ENCODE data around the gene BHLHA9. TPM values are rescaled to one million over a fixed set of nuclear protein-coding genes. Genes with fewer than 3 reads are reported as not detected.

BHLHA9 gene
- total and polyA plus RNA-seq, 4 experiments from 2014 or later: not detected

GRCh38 chr17:1251866-1252608 lies 18.2 kb upstream of the BHLHA9 start:
- no peaks in the 10 kb centered on the region for H3K36me3 ChIP-seq (ENCODE audit: insufficient read depth, low read length)
- Mint-ChIP-seq H3K4me3 (no peak overlapping the region), H3K4me1 (peaks cover 0 to 18% (median 8%) of the 10 kb centered on the region in 4 donors), H3K36me3 (no peaks in the 10 kb centered on the region), H3K27ac (peak overlapping the region in 1 of 7 donors; percentile 19), H3K9me3 (peaks cover 0 to 3% (median 0%) of the 10 kb centered on the region in 8 donors), H3K27me3 (peaks cover 3 to 5% of the 10 kb centered on the region in 2 donors)
- no peaks in the 10 kb centered on the region for H3K27me3 ChIP-seq (ENCODE audit: insufficient read depth, low read length)
- CTCF ChIA-PET (ENCODE audit: partially characterized antibody): no interaction called here
- intact Hi-C loops (cut with micrococcal nuclease): loop anchor here (1.0 kb wide), 1 partner anchor 10 kb away; no protein-coding TSS in a partner anchor
- no peak overlapping the region for H3K4me3 ChIP-seq (ENCODE audit: low read length in 2 of 2)
- H3K9me3 ChIP-seq (ENCODE audit: control insufficient read depth in 1 of 2, low read length in 2 of 2): no peaks in the 10 kb centered on the region
- no peak overlapping the region for H3K27ac ChIP-seq (ENCODE audit: low read depth, low read length)
- H3K4me1 ChIP-seq (ENCODE audit: insufficient read depth, low read length): peaks cover 12% of the 10 kb centered on the region
- no peak for DNase-seq
- POLR2A ChIA-PET (ENCODE audit: partially characterized antibody): no interaction called here

- Histone ChIP-seq H3K36me3 (ENCODE audit: insufficient read depth, low read length) (no peaks in the 10 kb centered on the region), H3K9me3 (ENCODE audit: control insufficient read depth in 1 of 2, low read length in 2 of 2) (no peaks in the 10 kb centered on the region), H3K27me3 (ENCODE audit: insufficient read depth, low read length) (no peaks in the 10 kb centered on the region), H3K4me3 (ENCODE audit: low read length in 2 of 2) (no peak overlapping the region), H3K4me1 (ENCODE audit: insufficient read depth, low read length) (peaks cover 30% of the 10 kb centered on the region), H3K27ac (ENCODE audit: low read depth, low read length) (no peak overlapping the region)
- POLR2A ChIA-PET (ENCODE audit: partially characterized antibody): no interaction called here
- CTCF ChIA-PET (ENCODE audit: partially characterized antibody): interaction anchor here (0.7 to 1.3 kb wide), 2 partner anchors 78 to 91 kb away, joined by 3 to 4 read pairs; no protein-coding TSS in a partner anchor
- H3K27me3 Mint-ChIP-seq: peaks cover 3 to 4% of the 10 kb centered on the region in 2 donors
- no peaks in the 10 kb centered on the region for H3K36me3 Mint-ChIP-seq
- H3K4me3 Mint-ChIP-seq: peak overlapping the region in 1 of 8 donors; percentile 22
- intact Hi-C loops (cut with micrococcal nuclease): no loop called here
- DNase-seq: no peak
- no peak overlapping the region for H3K27ac Mint-ChIP-seq
- peaks cover 0 to 1% (median 0%) of the 10 kb centered on the region in 8 donors for H3K9me3 Mint-ChIP-seq
- peaks cover 13 to 34% (median 16%) of the 10 kb centered on the region in 4 donors for H3K4me1 Mint-ChIP-seq
Observed at GRCh38 chr17:1255041-1255440, 15.2 kb upstream of the BHLHA9 start.

- Mint-ChIP-seq H3K4me3 (peak overlapping the region in 2 of 8 donors; percentile 32 to 44), H3K9me3 (peaks cover 0 to under 1% (median 0%) of the 10 kb centered on the region in 8 donors), H3K4me1 (peaks cover 13 to 40% (median 17%) of the 10 kb centered on the region in 4 donors), H3K27ac (peak overlapping the region in 1 of 7 donors; percentile 72), H3K36me3 (no peaks in the 10 kb centered on the region), H3K27me3 (peaks cover 0 to 4% of the 10 kb centered on the region in 2 donors)
- Histone ChIP-seq H3K27me3 (ENCODE audit: insufficient read depth, low read length) (no peaks in the 10 kb centered on the region), H3K4me3 (ENCODE audit: low read length in 2 of 2) (no peak overlapping the region), H3K27ac (ENCODE audit: low read depth, low read length) (no peak overlapping the region), H3K4me1 (ENCODE audit: insufficient read depth, low read length) (peaks cover 30% of the 10 kb centered on the region), H3K9me3 (ENCODE audit: control insufficient read depth in 1 of 2, low read length in 2 of 2) (no peaks in the 10 kb centered on the region), H3K36me3 (ENCODE audit: insufficient read depth, low read length) (no peaks in the 10 kb centered on the region)
- ChIA-PET POLR2A (ENCODE audit: partially characterized antibody) (no interaction called here), CTCF (ENCODE audit: partially characterized antibody) (interaction anchor here (1.0 to 1.3 kb wide), 2 partner anchors 8 to 76 kb away, joined by 4 read pairs; no protein-coding TSS in a partner anchor)
- intact Hi-C loops (cut with micrococcal nuclease): no loop called here
- no peak for DNase-seq
Observed at GRCh38 chr17:1256699-1257098, 13.5 kb upstream of the BHLHA9 start.

- Histone ChIP-seq H3K27ac (ENCODE audit: low read depth, low read length) (no peak overlapping the region), H3K27me3 (ENCODE audit: insufficient read depth, low read length) (no peaks in the 10 kb centered on the region), H3K9me3 (ENCODE audit: control insufficient read depth in 1 of 2, low read length in 2 of 2) (no peaks in the 10 kb centered on the region), H3K36me3 (ENCODE audit: insufficient read depth, low read length) (no peaks in the 10 kb centered on the region), H3K4me1 (ENCODE audit: insufficient read depth, low read length) (peaks cover 25% of the 10 kb centered on the region), H3K4me3 (ENCODE audit: low read length in 2 of 2) (no peak overlapping the region)
- Mint-ChIP-seq H3K27ac (peak overlapping the region in 2 of 7 donors; percentile 10 to 13), H3K4me1 (peaks cover 13 to 35% (median 15%) of the 10 kb centered on the region in 4 donors), H3K36me3 (no peaks in the 10 kb centered on the region), H3K27me3 (peaks cover 0 to 3% of the 10 kb centered on the region in 2 donors), H3K4me3 (peak overlapping the region in 7 of 8 donors; percentile 30 to 70 (median 52)), H3K9me3 (no peaks in the 10 kb centered on the region)
- DNase-seq: no peak
- intact Hi-C loops (cut with micrococcal nuclease): no loop called here
- POLR2A ChIA-PET (ENCODE audit: partially characterized antibody): interaction anchor here (1.0 kb wide), 1 partner anchor 9 kb away, joined by 3 read pairs; no protein-coding TSS in a partner anchor
- CTCF ChIA-PET (ENCODE audit: partially characterized antibody): interaction anchor here (0.8 to 5.6 kb wide), 15 partner anchors 9 to 370 kb away, joined by 3 to 48 read pairs (median 5); partner anchors contain the start of gene INPP5K
Observed at GRCh38 chr17:1260086-1260769, 10.0 kb upstream of the BHLHA9 start.

GRCh38 chr17:1260770-1261161 lies 9.5 kb upstream of the BHLHA9 start:
- no peak for DNase-seq
- Mint-ChIP-seq H3K4me3 (peak overlapping the region; percentile 30 to 70 (median 49)), H3K36me3 (no peaks in the 10 kb centered on the region), H3K4me1 (peaks cover 12 to 34% (median 14%) of the 10 kb centered on the region in 4 donors), H3K27ac (peak overlapping the region in 2 of 7 donors; percentile 10 to 13), H3K9me3 (no peaks in the 10 kb centered on the region), H3K27me3 (peaks cover 0 to 2% of the 10 kb centered on the region in 2 donors)
- Histone ChIP-seq H3K4me1 (ENCODE audit: insufficient read depth, low read length) (peaks cover 25% of the 10 kb centered on the region), H3K27me3 (ENCODE audit: insufficient read depth, low read length) (no peaks in the 10 kb centered on the region), H3K36me3 (ENCODE audit: insufficient read depth, low read length) (no peaks in the 10 kb centered on the region), H3K4me3 (ENCODE audit: low read length in 2 of 2) (no peak overlapping the region), H3K27ac (ENCODE audit: low read depth, low read length) (no peak overlapping the region), H3K9me3 (ENCODE audit: control insufficient read depth in 1 of 2, low read length in 2 of 2) (no peaks in the 10 kb centered on the region)
- CTCF ChIA-PET (ENCODE audit: partially characterized antibody): interaction anchor here (0.6 to 5.6 kb wide), 6 partner anchors 68 to 253 kb away, joined by 3 to 48 read pairs (median 5); no protein-coding TSS in a partner anchor
- intact Hi-C loops (cut with micrococcal nuclease): no loop called here
- POLR2A ChIA-PET (ENCODE audit: partially characterized antibody): no interaction called here

- Mint-ChIP-seq H3K4me1 (peaks cover 2 to 25% (median 8%) of the 10 kb centered on the region in 4 donors), H3K4me3 (no peak overlapping the region), H3K27ac (peak overlapping the region in 2 of 7 donors; percentile 1 to 31), H3K27me3 (peaks cover 0 to 1% of the 10 kb centered on the region in 2 donors), H3K36me3 (no peaks in the 10 kb centered on the region), H3K9me3 (no peaks in the 10 kb centered on the region)
- intact Hi-C loops (cut with micrococcal nuclease): loop anchor here (2.0 kb wide), 1 partner anchor 15 kb away; no protein-coding TSS in a partner anchor
- Histone ChIP-seq H3K36me3 (ENCODE audit: insufficient read depth, low read length) (no peaks in the 10 kb centered on the region), H3K27me3 (ENCODE audit: insufficient read depth, low read length) (no peaks in the 10 kb centered on the region), H3K9me3 (ENCODE audit: control insufficient read depth in 1 of 2, low read length in 2 of 2) (no peaks in the 10 kb centered on the region), H3K4me3 (ENCODE audit: low read length in 2 of 2) (no peak overlapping the region), H3K4me1 (ENCODE audit: insufficient read depth, low read length) (peaks cover 10% of the 10 kb centered on the region), H3K27ac (ENCODE audit: low read depth, low read length) (no peak overlapping the region)
- ChIA-PET CTCF (ENCODE audit: partially characterized antibody) (interaction anchor here (1.0 to 1.5 kb wide), 4 partner anchors 8 to 251 kb away, joined by 3 to 4 read pairs (median 4); no protein-coding TSS in a partner anchor), POLR2A (ENCODE audit: partially characterized antibody) (no interaction called here)
- DNase-seq: no peak
Observed at GRCh38 chr17:1264196-1264595, 6.0 kb upstream of the BHLHA9 start.
